Left hindlimb (tissue), 1 donor: ENCODE measurements around the gene PPDPF.
"Not testable (repeated sequence)": the region's sequence is repeated elsewhere in the genome, so short reads cannot be mapped to it uniquely, and the experiment has no call there.

ENCODE experiments used
- DNase-seq: peaks from one replicate; pipeline ENCODE4 v3.0.0-alpha.2; 2018

PPDPF gene

GRCh38 chr20:63520504-63520933, at the start of gene PPDPF:
Gene PPDPF, plus strand, starts transcription at chr20:63520765. Its CDS starts 544 bp downstream, at chr20:63521309.
- DNase-seq: peak; percentile 91

GRCh38 chr20:63471002-63471716, 49.4 kb upstream of the PPDPF start:
- no peak for DNase-seq

- no peak for DNase-seq
These were observed 48.9 kb upstream of the PPDPF start for GRCh38 chr20:63471717-63471980.

GRCh38 chr20:63471981-63472831, 48.4 kb upstream of the PPDPF start, which contains the start of gene KCNQ2:
Gene KCNQ2, minus strand, starts transcription at chr20:63472655. Its CDS starts 192 bp downstream, at chr20:63472463.
- no peak for DNase-seq

GRCh38 chr20:63472862-63473390, 47.6 kb upstream of the PPDPF start:
- DNase-seq: no peak

- no peak for DNase-seq
These were observed 46.8 kb upstream of the PPDPF start for GRCh38 chr20:63473555-63474449.

- no peak for DNase-seq
These were observed 45.4 kb upstream of the PPDPF start for GRCh38 chr20:63475209-63475608.

- DNase-seq: no peak
These were observed 43.4 kb upstream of the PPDPF start for GRCh38 chr20:63477061-63477616.

- no peak for DNase-seq
These were observed 42.6 kb upstream of the PPDPF start for GRCh38 chr20:63477944-63478343.

GRCh38 chr20:63478346-63479302, 41.9 kb upstream of the PPDPF start:
- DNase-seq: no peak

GRCh38 chr20:63479695-63480419, 40.7 kb upstream of the PPDPF start:
- not testable (repeated sequence) for DNase-seq

GRCh38 chr20:63481503-63481902, 39.1 kb upstream of the PPDPF start:
- DNase-seq: no peak

- no peak for DNase-seq
These were observed 38.5 kb upstream of the PPDPF start for GRCh38 chr20:63482021-63482587.

GRCh38 chr20:63483834-63484233, 36.7 kb upstream of the PPDPF start:
- DNase-seq: no peak

GRCh38 chr20:63484236-63484635, 36.3 kb upstream of the PPDPF start:
- no peak for DNase-seq

GRCh38 chr20:63484651-63485403, 35.7 kb upstream of the PPDPF start:
- DNase-seq: no peak

- no peak for DNase-seq
These were observed 34.2 kb upstream of the PPDPF start for GRCh38 chr20:63486300-63486855.

GRCh38 chr20:63487116-63487764, 33.3 kb upstream of the PPDPF start:
- no peak for DNase-seq
